AG04450 (cell line): ENCODE data around the gene HNRNPK. TPM values are rescaled to one million over a fixed set of nuclear protein-coding genes. Genes with fewer than 3 reads are reported as not detected.

Experiments
- CTCF ChIA-PET: fragments of 300-600, 350-600 bp; formaldehyde crosslinking; extraction: SDS; loops from one replicate; lab custom pipeline; 2022; ENCODE audit warnings: antibody characterized with exemption, inconsistent platforms; lab: Charles Lee
- POLR2A ChIA-PET: fragments of 350-600 bp; formaldehyde crosslinking; extraction: SDS; loops from one replicate; lab custom pipeline; 2021; ENCODE audit warnings: antibody characterized with exemption, inconsistent platforms; lab: Yijun Ruan, JAX
- DNase-seq: peaks from one replicate; pipeline ENCODE4 v3.0.0-alpha.2; 2011; ENCODE audit warnings: low read depth, low spot score
- H3K27ac ChIP-seq: one replicate; pipeline ENCODE4 v1.5.1; 2012; ENCODE audit warnings: low read depth, low read length, control low read depth
- H3K27me3 ChIP-seq: one replicate; pipeline ENCODE4 v1.6.0; 2012; ENCODE audit warnings: low read length; ENCODE audit not compliant: control insufficient read depth, insufficient read depth
- H3K4me3 ChIP-seq: 2 replicates; pipeline ENCODE4 v1.5.1; 2011; ENCODE audit warnings: mild to moderate bottlenecking, low read depth, low read length, control low read depth
- H3K9me3 ChIP-seq: 2 replicates; pipeline ENCODE4 v1.5.1; 2012; ENCODE audit warnings: low read length; ENCODE audit not compliant: control insufficient read depth, insufficient read depth
- CTCF ChIP-seq: IDR thresholded peaks from 2 replicates; pipeline ENCODE4 v1.5.1; 2011; ENCODE audit warnings: low read depth, low read length, control low read depth, inconsistent platforms
- polyA plus RNA-seq: library from polyadenylated mRNA; depleted of rRNA; stranded (reverse); fragments of >200 nt; gene quantifications from 2 replicates; pipeline ENCODE4 v1.2.3, GENCODE V29; 2011

HNRNPK gene
- polyA plus RNA-seq, 1 experiment, result 673 TPM

- no peak for TF ChIP-seq CTCF
- no peaks in the 10 kb centered on the region for H3K27me3 ChIP-seq
- DNase-seq, result no peak
- CTCF ChIA-PET, result interaction anchor here (0.6 to 2.9 kb wide), 3 partner anchors 372 to 375 kb away, joined by 3 to 10 read pairs (median 7); no protein-coding TSS in a partner anchor
- no peaks in the 10 kb centered on the region for H3K9me3 ChIP-seq
- POLR2A ChIA-PET, result no interaction called here
- H3K4me3 ChIP-seq, result no peak overlapping the region
- H3K27ac ChIP-seq, result no peak overlapping the region
Measured at GRCh38 chr9:83940590-83941303, 39.3 kb downstream of the HNRNPK start.

GRCh38 chr9:83937861-83938455 is 42.1 kb downstream of the HNRNPK start:
- no peak for DNase-seq
- no peaks in the 10 kb centered on the region for H3K9me3 ChIP-seq
- no peak overlapping the region for H3K27ac ChIP-seq
- peak; percentile 69 for TF ChIP-seq CTCF
- H3K27me3 ChIP-seq, result no peaks in the 10 kb centered on the region
- POLR2A ChIA-PET, result no interaction called here
- CTCF ChIA-PET, result interaction anchor here (0.7 to 3.7 kb wide), 9 partner anchors 9 to 391 kb away, joined by 3 to 66 read pairs (median 6); partner anchors contain the start of gene KIF27
- no peak overlapping the region for H3K4me3 ChIP-seq

- H3K4me3 ChIP-seq, result no peak overlapping the region
- ChIA-PET POLR2A (no interaction called here), CTCF (interaction anchor here (0.6 to 3.7 kb wide), 9 partner anchors 14 to 382 kb away, joined by 3 to 66 read pairs (median 5); partner anchors contain the start of gene KIF27)
- no peaks in the 10 kb centered on the region for H3K9me3 ChIP-seq
- no peak for DNase-seq
- no peak overlapping the region for H3K27ac ChIP-seq
- no peak for TF ChIP-seq CTCF
- no peaks in the 10 kb centered on the region for H3K27me3 ChIP-seq
Measured at GRCh38 chr9:83936523-83936922, 43.5 kb downstream of the HNRNPK start.

GRCh38 chr9:83935276-83935935 is 44.6 kb downstream of the HNRNPK start:
- no peak for TF ChIP-seq CTCF
- no peaks in the 10 kb centered on the region for H3K9me3 ChIP-seq
- no peak overlapping the region for H3K27ac ChIP-seq
- no peak for DNase-seq
- POLR2A ChIA-PET, result no interaction called here
- no peak overlapping the region for H3K4me3 ChIP-seq
- CTCF ChIA-PET, result interaction anchor here (0.8 to 3.7 kb wide), 7 partner anchors 11 to 487 kb away, joined by 3 to 66 read pairs (median 4); partner anchors contain the start of gene KIF27
- H3K27me3 ChIP-seq, result no peaks in the 10 kb centered on the region
